Mesendoderm (in vitro differentiated cells): ENCODE data around the gene DENND1A.
A peak's percentile ranks its signal among the peaks of the same experiment; 100 is the strongest.

Experiments used
- DNase-seq: peaks from one replicate; pipeline ENCODE4 v3.0.0; 2013
- H2AK5ac ChIP-seq: 2 replicates; pipeline ENCODE4 v1.6.1; 2013; ENCODE audit warnings: low read length, inconsistent platforms
- H2BK120ac ChIP-seq: 2 replicates; pipeline ENCODE4 v1.6.1; 2013; ENCODE audit warnings: low read depth, mild to moderate bottlenecking, low read length, moderate library complexity, mixed read lengths
- H2BK15ac ChIP-seq: replicated peaks from 2 replicates; pipeline ENCODE4 v1.6.1; 2013; ENCODE audit warnings: low read depth, mild to moderate bottlenecking, moderate library complexity
- H2BK5ac ChIP-seq: 2 replicates; pipeline ENCODE4 v1.6.1; 2013; ENCODE audit warnings: low read length, inconsistent platforms
- H3K18ac ChIP-seq: 2 replicates; pipeline ENCODE4 v1.6.1; 2013; ENCODE audit warnings: mild to moderate bottlenecking, low read length, mixed read lengths
- H3K23ac ChIP-seq: one replicate; pipeline ENCODE4 v1.6.1; 2013; ENCODE audit warnings: low read length
- H3K27ac ChIP-seq: 2 replicates; pipeline ENCODE4 v1.5.1; 2013; ENCODE audit warnings: low read depth, mild to moderate bottlenecking, inconsistent platforms, low read length, moderate library complexity
- H3K27me3 ChIP-seq: 2 replicates; pipeline ENCODE4 v1.6.1; 2013; ENCODE audit warnings: low read length, control low read depth, mild to moderate bottlenecking, inconsistent platforms; ENCODE audit not compliant: insufficient read depth, poor library complexity
- H3K36me3 ChIP-seq: 2 replicates; pipeline ENCODE4 v1.6.1; 2013; ENCODE audit warnings: low read length, inconsistent platforms; ENCODE audit not compliant: control insufficient read depth, insufficient read depth
- H3K4ac ChIP-seq: one replicate; pipeline ENCODE4 v1.6.1; 2013; ENCODE audit warnings: low read depth, mild to moderate bottlenecking, low read length, moderate library complexity
- H3K4me1 ChIP-seq: 2 replicates; pipeline ENCODE4 v1.6.1; 2013; ENCODE audit warnings: low read depth, low read length, inconsistent platforms; ENCODE audit not compliant: control insufficient read depth
- H3K4me2 ChIP-seq: 2 replicates; pipeline ENCODE4 v1.6.1; 2013; ENCODE audit warnings: low read length
- H3K4me3 ChIP-seq: 2 replicates; pipeline ENCODE4 v1.5.1; 2013; ENCODE audit warnings: mild to moderate bottlenecking, low read length
- H3K56ac ChIP-seq: one replicate; pipeline ENCODE4 v1.6.1; 2013; ENCODE audit warnings: low read length
- H3K79me1 ChIP-seq: 2 replicates; pipeline ENCODE4 v1.6.1; 2013; ENCODE audit warnings: low read length, inconsistent platforms
- H3K79me2 ChIP-seq: 2 replicates; pipeline ENCODE4 v1.6.1; 2013; ENCODE audit warnings: mild to moderate bottlenecking, low read length; ENCODE audit not compliant: control insufficient read depth, insufficient read depth
- H3K9ac ChIP-seq: 2 replicates; pipeline ENCODE4 v1.6.1; 2013; ENCODE audit warnings: low read length, inconsistent platforms
- H4K5ac ChIP-seq: one replicate; pipeline ENCODE4 v1.6.1; 2013; ENCODE audit warnings: low read length
- H4K8ac ChIP-seq: one replicate; pipeline ENCODE4 v1.6.1; 2013; ENCODE audit warnings: low read depth, mild to moderate bottlenecking, control low read depth, low read length, moderate library complexity
- WGBS: extraction: QIAGEN DNeasy Blood & Tissue Kit; methylation state at CpG from one replicate; pipeline ENCODE4 v1.1.7; 2013; ENCODE audit warnings: low lambda C conversion rate, missing lambda C conversion rate; ENCODE audit not compliant: insufficient coverage; ENCODE audit errors: extremely low coverage; 5-methylcytosine and 5-hydroxymethylcytosine counted together

DENND1A gene

DNA sequence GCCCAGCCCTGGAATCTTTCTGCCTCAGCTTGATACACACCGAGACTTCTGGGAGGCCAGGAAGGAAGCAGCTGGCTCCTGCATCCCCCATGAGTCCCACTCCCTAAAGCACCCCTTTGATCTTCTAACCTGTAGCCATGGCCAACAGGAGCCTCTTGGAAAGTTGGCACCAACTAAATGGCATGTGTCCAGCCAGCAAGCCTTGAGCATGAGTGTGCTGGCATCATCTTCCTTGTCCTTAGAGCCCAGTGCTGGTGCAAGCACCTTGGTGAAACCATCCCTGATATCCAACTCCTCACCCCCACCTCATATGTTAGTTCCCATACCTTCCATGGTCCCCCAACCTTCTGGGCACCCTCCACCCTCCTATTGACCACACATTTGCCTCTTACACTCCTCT, 443.5 kb downstream of the DENND1A start:
- no CpG with 5 or more reads among the region's 1 CpG for WGBS
- no peaks in the 10 kb centered on the region for H3K36me3 ChIP-seq

GRCh38 chr9:123485216-123485615, 444.7 kb downstream of the DENND1A start:
- Histone ChIP-seq H3K4ac (no peak overlapping the region), H4K8ac (no peak overlapping the region), H2BK5ac (no peak overlapping the region), H3K18ac (no peak overlapping the region), H2AK5ac (no peak overlapping the region), H2BK120ac (no peak overlapping the region), H3K27me3 (no peaks in the 10 kb centered on the region), H3K56ac (no peak overlapping the region), H2BK15ac (no peak overlapping the region), H3K36me3 (no peaks in the 10 kb centered on the region), H3K27ac (no peak overlapping the region), H3K79me2 (no peaks in the 10 kb centered on the region), H3K4me2 (no peak overlapping the region), H4K5ac (no peak overlapping the region), H3K4me3 (no peak overlapping the region), H3K23ac (no peak overlapping the region), H3K9ac (no peak overlapping the region), H3K4me1 (peaks cover 4% of the 10 kb centered on the region), H3K79me1 (no peaks in the 10 kb centered on the region)
- no CpG with 5 or more reads among the region's 5 CpGs for WGBS
- DNase-seq, result peak; percentile 25

More for the DNA sequence above, 443.5 kb downstream of the DENND1A start:
- Histone ChIP-seq H3K27me3 (no peaks in the 10 kb centered on the region), H3K9ac (no peak overlapping the region), H4K8ac (no peak overlapping the region), H3K79me2 (no peaks in the 10 kb centered on the region), H4K5ac (no peak overlapping the region), H2AK5ac (no peak overlapping the region), H3K23ac (no peak overlapping the region), H2BK120ac (no peak overlapping the region), H3K4me2 (no peak overlapping the region), H3K4ac (no peak overlapping the region), H3K56ac (no peak overlapping the region), H3K27ac (no peak overlapping the region), H2BK5ac (no peak overlapping the region), H3K79me1 (no peaks in the 10 kb centered on the region), H3K4me3 (no peak overlapping the region), H3K4me1 (peaks cover 4% of the 10 kb centered on the region), H2BK15ac (no peak overlapping the region), H3K18ac (no peak overlapping the region)
- DNase-seq, result no peak

- Histone ChIP-seq H3K56ac (no peak overlapping the region), H4K5ac (no peak overlapping the region), H3K4ac (no peak overlapping the region), H3K27me3 (no peaks in the 10 kb centered on the region), H3K23ac (no peak overlapping the region), H2AK5ac (no peak overlapping the region), H3K27ac (no peak overlapping the region), H2BK5ac (no peak overlapping the region), H3K4me1 (peaks cover 4% of the 10 kb centered on the region), H3K18ac (no peak overlapping the region), H3K36me3 (no peaks in the 10 kb centered on the region), H4K8ac (no peak overlapping the region), H2BK15ac (no peak overlapping the region), H3K4me2 (no peak overlapping the region), H3K79me2 (no peaks in the 10 kb centered on the region), H2BK120ac (no peak overlapping the region), H3K79me1 (no peaks in the 10 kb centered on the region), H3K4me3 (no peak overlapping the region), H3K9ac (no peak overlapping the region)
- DNase-seq, result no peak
- WGBS, result no CpG with 5 or more reads among the region's 4 CpGs
Measured at GRCh38 chr9:123484130-123484529, 445.8 kb downstream of the DENND1A start.

DNA sequence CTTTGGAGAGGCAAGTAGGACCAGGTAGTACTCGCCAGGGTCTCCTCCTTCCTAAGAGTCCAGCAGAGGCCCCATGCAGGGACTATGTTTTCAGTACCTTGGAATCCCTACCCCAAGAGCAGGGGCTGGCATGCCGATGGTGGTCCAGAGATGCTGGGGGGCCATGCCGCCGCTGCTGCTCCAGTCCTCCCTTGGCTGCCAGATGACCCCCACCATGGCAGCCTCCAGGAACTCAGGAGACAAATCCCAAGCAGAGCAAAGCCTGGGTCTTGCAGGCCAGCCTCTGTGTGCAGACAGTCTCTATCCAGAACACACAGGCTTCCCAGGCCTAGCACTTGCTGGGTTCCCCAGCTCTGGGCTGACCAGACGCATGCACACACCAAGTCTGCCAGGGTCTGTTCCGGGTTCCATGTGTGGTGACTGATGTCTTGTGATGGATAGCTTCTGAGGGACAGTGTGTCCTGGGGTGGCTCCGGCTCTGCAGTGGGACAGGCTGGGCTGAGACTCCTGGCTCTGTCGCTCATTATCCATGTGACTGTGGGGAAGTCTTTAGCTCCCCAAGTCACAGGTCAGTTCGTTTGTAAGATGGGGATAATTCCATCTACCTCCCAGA, 446.6 kb downstream of the DENND1A start:
- H2AK5ac ChIP-seq, result no peak overlapping the region
- no peak overlapping the region for H3K4ac ChIP-seq
- no peak overlapping the region for H2BK5ac ChIP-seq
- no peak overlapping the region for H3K4me3 ChIP-seq
- DNase-seq, result no peak
- no peak overlapping the region for H3K18ac ChIP-seq
- no peak overlapping the region for H3K4me2 ChIP-seq
- H4K8ac ChIP-seq, result no peak overlapping the region
- H3K79me2 ChIP-seq, result no peaks in the 10 kb centered on the region
- no peak overlapping the region for H2BK15ac ChIP-seq
- H2BK120ac ChIP-seq, result no peak overlapping the region
- no peaks in the 10 kb centered on the region for H3K27me3 ChIP-seq
- peaks cover 4% of the 10 kb centered on the region for H3K4me1 ChIP-seq
- H4K5ac ChIP-seq, result no peak overlapping the region
- H3K36me3 ChIP-seq, result no peaks in the 10 kb centered on the region
- H3K9ac ChIP-seq, result no peak overlapping the region
- no CpG with 5 or more reads among the region's 9 CpGs for WGBS
- no peaks in the 10 kb centered on the region for H3K79me1 ChIP-seq
- no peak overlapping the region for H3K23ac ChIP-seq
- H3K27ac ChIP-seq, result no peak overlapping the region
- no peak overlapping the region for H3K56ac ChIP-seq

GRCh38 chr9:123482295-123482968, 447.5 kb downstream of the DENND1A start:
- no peak overlapping the region for H3K27ac ChIP-seq
- no peak overlapping the region for H2BK15ac ChIP-seq
- WGBS, result no CpG with 5 or more reads among the region's 3 CpGs

More at GRCh38 chr9:123482295-123482968, 447.5 kb downstream of the DENND1A start:
- peak; percentile 86 for DNase-seq
- H3K4me2 ChIP-seq, result no peak overlapping the region
- H2BK5ac ChIP-seq, result no peak overlapping the region
- H3K79me2 ChIP-seq, result no peaks in the 10 kb centered on the region
- no peak overlapping the region for H4K8ac ChIP-seq
- H4K5ac ChIP-seq, result no peak overlapping the region
- H2BK120ac ChIP-seq, result no peak overlapping the region
- H3K4me1 ChIP-seq, result peaks cover 4% of the 10 kb centered on the region
- H3K4ac ChIP-seq, result no peak overlapping the region
- H3K9ac ChIP-seq, result no peak overlapping the region
- H3K56ac ChIP-seq, result no peak overlapping the region
- H3K4me3 ChIP-seq, result no peak overlapping the region
- no peak overlapping the region for H2AK5ac ChIP-seq
- H3K18ac ChIP-seq, result no peak overlapping the region
- no peaks in the 10 kb centered on the region for H3K79me1 ChIP-seq
- no peaks in the 10 kb centered on the region for H3K27me3 ChIP-seq
- no peaks in the 10 kb centered on the region for H3K36me3 ChIP-seq
- H3K23ac ChIP-seq, result no peak overlapping the region
